Hepatocyte (in vitro differentiated cells): Measurements from ENCODE around the gene DCST2.

ENCODE experiments used
- CTCF ChIP-seq: fragments of 200-600 bp; sonication (generic); IDR thresholded peaks from 2 replicates; pipeline ENCODE4 v1.5.1; 2016; ENCODE audit warnings: antibody characterized with exemption, mild to moderate bottlenecking; ENCODE audit not compliant: poor library complexity
- EZH2 ChIP-seq: fragments of 200-600 bp; sonication (generic); IDR thresholded peaks from 2 replicates; pipeline ENCODE4 v1.6.1; 2016; ENCODE audit warnings: antibody characterized with exemption, mild to moderate bottlenecking, borderline replicate concordance
- EZH2phosphoT487 ChIP-seq: fragments of 200-600 bp; sonication (generic); IDR thresholded peaks from one replicate; pipeline ENCODE4 v1.6.1; 2018; ENCODE audit warnings: antibody characterized with exemption, mild to moderate bottlenecking, low read depth, moderate library complexity; ENCODE audit not compliant: unreplicated experiment, severe bottlenecking

GRCh38 chr1:154983776-154984466 is 49.7 kb downstream of the DCST2 start:
- TF ChIP-seq CTCF (no peak), EZH2phosphoT487 (no peak), EZH2 (no peak)
